Testis (tissue), 3 donors: ENCODE data around the gene AKAP12. TPM values are rescaled to one million over a fixed set of nuclear protein-coding genes. Genes with fewer than 3 reads are reported as not detected.

Experiments used
- DNase-seq: peaks from one replicate; pipeline ENCODE4 v3.0.0-alpha.2; 2019
- H3K27ac ChIP-seq, 2 donors: fragments of 200-600 bp; sonication (generic); one replicate each; pipeline ENCODE4 v1.5.1; 2019
- H3K27me3 ChIP-seq: fragments of 200-600 bp; sonication (generic); one replicate; pipeline ENCODE4 v1.5.1; 2019
- H3K36me3 ChIP-seq: fragments of 200-600 bp; sonication (generic); one replicate; pipeline ENCODE4 v1.5.1; 2017; ENCODE audit warnings: low read depth; ENCODE audit errors: missing control alignments
- H3K4me1 ChIP-seq: fragments of 200-600 bp; sonication (generic); one replicate; pipeline ENCODE4 v1.5.1; 2019
- H3K4me3 ChIP-seq, 2 donors: fragments of 200-600 bp; sonication (generic); one replicate each; pipeline ENCODE4 v1.5.1; 2017 to 2019
- H3K9me3 ChIP-seq: fragments of 200-600 bp; sonication (generic); one replicate; pipeline ENCODE4 v1.5.1; 2017
- CTCF ChIP-seq, 3 experiments: fragments of 450-650 bp in 2 of 3; fragments of 200-600 bp in 1 of 3; sonication (generic) in 1 of 3; IDR thresholded peaks; one replicate each; pipeline ENCODE4 v1.5.1; 2016 to 2019; ENCODE audit warnings: antibody characterized with exemption in 3 of 3, mild to moderate bottlenecking in 2 of 3, moderate library complexity in 1 of 3
- POLR2A ChIP-seq: fragments of 450-650 bp; IDR thresholded peaks from one replicate; pipeline ENCODE4 v1.6.1; 2017; ENCODE audit warnings: antibody characterized with exemption, mild to moderate bottlenecking, moderate library complexity
- WGBS, 2 donors: methylation state at CpG; one replicate each; pipeline ENCODE4 v1.1.5; 2018; 5-methylcytosine and 5-hydroxymethylcytosine counted together
- intact Hi-C: fragments of 100-400 bp; cut with DNase I; formaldehyde crosslinking; loops from one replicate; pipeline ENCODE4 v1.15.1; 2023; ENCODE audit warnings: low total_unique reads
- polyA plus RNA-seq: library from polyadenylated mRNA; stranded (reverse); fragments of 350-450 nt; fragmentation: Illumina TruSeq; extraction: RNeasy Lipid Tissue Mini Kit (QIAGEN cat#74804); gene quantifications from one replicate; pipeline ENCODE4 v1.2.3, GENCODE V29; 2014; ENCODE audit warnings: low read depth, low replicate concordance; ENCODE audit not compliant: insufficient read depth
- total RNA-seq, 2 donors: library from RNA; depleted of rRNA; stranded (reverse); fragments of >200 nt; gene quantifications; one replicate each; pipeline ENCODE4 v1.2.3, GENCODE V29; 2016

AKAP12 gene
- total and polyA plus RNA-seq, 3 donors from 2014 or later, result 244 to 287 (median 280) TPM

GRCh38 chr6:151375833-151376232 is 136.1 kb downstream of the AKAP12 start:
- no peaks in the 10 kb centered on the region for H3K36me3 ChIP-seq
- no peak overlapping the region for H3K27ac ChIP-seq
- intact Hi-C loops, result no loop called here
- no peaks in the 10 kb centered on the region for H3K4me1 ChIP-seq
- no peaks in the 10 kb centered on the region for H3K27me3 ChIP-seq
- H3K4me3 ChIP-seq, result no peak overlapping the region
- TF ChIP-seq CTCF (IDR thresholded peaks at IDR 0.05) (no peak), POLR2A (no peak)
- no peak for DNase-seq
- 92 to 95% methylated on average over 2 of the region's 2 CpGs for WGBS, 2 donors
- H3K9me3 ChIP-seq, result no peaks in the 10 kb centered on the region

GRCh38 chr6:151376440-151376839 is 136.7 kb downstream of the AKAP12 start:
- Histone ChIP-seq H3K36me3 (no peaks in the 10 kb centered on the region), H3K27ac (no peak overlapping the region), H3K27me3 (no peaks in the 10 kb centered on the region), H3K4me3 (no peak overlapping the region), H3K4me1 (no peaks in the 10 kb centered on the region), H3K9me3 (no peaks in the 10 kb centered on the region)
- DNase-seq, result no peak
- no peak for TF ChIP-seq POLR2A
- TF ChIP-seq CTCF (IDR thresholded peaks at IDR 0.05), result no peak
- intact Hi-C loops, result no loop called here
- 88 to 100% methylated on average over 1 of the region's 1 CpG for WGBS, 2 donors

- no peaks in the 10 kb centered on the region for H3K9me3 ChIP-seq
- no peak for DNase-seq
- H3K27ac ChIP-seq, result no peak overlapping the region
- TF ChIP-seq CTCF (IDR thresholded peaks at IDR 0.05) (no peak), POLR2A (no peak)
- H3K4me3 ChIP-seq, result no peak overlapping the region
- H3K36me3 ChIP-seq, result no peaks in the 10 kb centered on the region
- intact Hi-C loops, result no loop called here
- H3K4me1 ChIP-seq, result no peaks in the 10 kb centered on the region
- no peaks in the 10 kb centered on the region for H3K27me3 ChIP-seq
- whole genome bisulfite sequencing, 2 donors, result 81 to 95% methylated on average over 3 of the region's 3 CpGs
These were observed 137.3 kb downstream of the AKAP12 start for GRCh38 chr6:151377095-151377494.

GRCh38 chr6:151379933-151380847 is 140.4 kb downstream of the AKAP12 start:
- WGBS, 2 donors, result 82 to 86% methylated on average over 14 of the region's 14 CpGs
- H3K27me3 ChIP-seq, result no peaks in the 10 kb centered on the region
- no peak for DNase-seq
- no peaks in the 10 kb centered on the region for H3K9me3 ChIP-seq
- intact Hi-C loops, result no loop called here
- TF ChIP-seq POLR2A (no peak), CTCF (IDR thresholded peaks at IDR 0.05) (no peak)
- H3K4me1 ChIP-seq, result no peaks in the 10 kb centered on the region
- no peak overlapping the region for H3K27ac ChIP-seq
- H3K4me3 ChIP-seq, result no peak overlapping the region
- no peaks in the 10 kb centered on the region for H3K36me3 ChIP-seq

GRCh38 chr6:151380848-151381205 is 141.1 kb downstream of the AKAP12 start:
- no peak for TF ChIP-seq CTCF (IDR thresholded peaks at IDR 0.05)
- no peak for TF ChIP-seq POLR2A

More at GRCh38 chr6:151380848-151381205, 141.1 kb downstream of the AKAP12 start:
- no peak overlapping the region for H3K4me3 ChIP-seq
- 100% methylated on average over 1 of the region's 1 CpG for WGBS, 2 donors
- H3K27me3 ChIP-seq, result no peaks in the 10 kb centered on the region
- intact Hi-C loops, result no loop called here
- H3K36me3 ChIP-seq, result no peaks in the 10 kb centered on the region
- no peaks in the 10 kb centered on the region for H3K4me1 ChIP-seq
- DNase-seq, result no peak
- H3K9me3 ChIP-seq, result no peaks in the 10 kb centered on the region
- no peak overlapping the region for H3K27ac ChIP-seq
